Activated CD4-positive, alpha-beta T cell treated with anti-CD3 and anti-CD28 coated beads, Interleukin-2, Interleukin-4, amounts not matched to agents 100 ng/mL and 50 ng/mL, durations not matched to agents 16 hours and 8 hours (primary cell): ENCODE measurements around the gene GSG1L.

Source experiments
- DNase-seq: peaks from one replicate; pipeline ENCODE4 v3.0.0-alpha.2; 2020; ENCODE audit warnings: low spot score

GSG1L gene

GRCh38 chr16:28091656-28092055 is 28.1 kb upstream of the GSG1L start:
- DNase-seq = no peak

GRCh38 chr16:28090646-28091377 is 27.3 kb upstream of the GSG1L start:
- no peak for DNase-seq

GRCh38 chr16:28089992-28090365 is 26.5 kb upstream of the GSG1L start:
- no peak for DNase-seq

GRCh38 chr16:28089205-28089991 is 25.9 kb upstream of the GSG1L start:
- DNase-seq = no peak

GRCh38 chr16:28087675-28088300 is 24.3 kb upstream of the GSG1L start:
- no peak for DNase-seq

- no peak for DNase-seq
Observed at GRCh38 chr16:28087140-28087660, 23.7 kb upstream of the GSG1L start.

- DNase-seq = no peak
Observed at GRCh38 chr16:28086186-28087139, 22.9 kb upstream of the GSG1L start.

GRCh38 chr16:28085389-28086171 is 22.1 kb upstream of the GSG1L start:
- DNase-seq = no peak

GRCh38 chr16:28084209-28084608 is 20.7 kb upstream of the GSG1L start:
- DNase-seq = no peak

GRCh38 chr16:28082624-28083023 is 19.1 kb upstream of the GSG1L start:
- no peak for DNase-seq

- no peak for DNase-seq
Observed at GRCh38 chr16:28081391-28081968, 18.0 kb upstream of the GSG1L start.

- no peak for DNase-seq
Observed at GRCh38 chr16:28078261-28078660, 14.7 kb upstream of the GSG1L start.

- no peak for DNase-seq
Observed at GRCh38 chr16:28073836-28074235, 10.3 kb upstream of the GSG1L start.

- no peak for DNase-seq
Observed at GRCh38 chr16:28072087-28072486, 8.6 kb upstream of the GSG1L start.

GRCh38 chr16:28069971-28070794 is 6.7 kb upstream of the GSG1L start:
- DNase-seq = no peak

GRCh38 chr16:28068976-28069375 is 5.5 kb upstream of the GSG1L start:
- no peak for DNase-seq

- no peak for DNase-seq
Observed at GRCh38 chr16:28067604-28068379, 4.3 kb upstream of the GSG1L start.

GRCh38 chr16:28064706-28065249 is 1.3 kb upstream of the GSG1L start:
- DNase-seq = no peak

GRCh38 chr16:28064150-28064549 is 636 bp upstream of the GSG1L start:
- no peak for DNase-seq
